ENCODE data around the gene KIAA0232. TPM values are rescaled to one million over a fixed set of nuclear protein-coding genes. Genes with fewer than 3 reads are reported as not detected.
A peak's percentile ranks its signal among the peaks of the same experiment; 100 is the strongest.
"Not testable (repeated sequence)": the region's sequence is repeated elsewhere in the genome, so short reads cannot be mapped to it uniquely, and the experiment has no call there.

KIAA0232 gene
- total RNA-seq, 1 experiment from 2014 or later: 9.0 TPM

- DNase-seq (ENCODE audit: low read depth): no peak
These were observed 99.4 kb downstream of the KIAA0232 start for GRCh38 chr4:6881908-6882307.

GRCh38 chr4:6884341-6884870 lies 101.9 kb downstream of the KIAA0232 start:
- DNase-seq (ENCODE audit: low read depth): no peak

GRCh38 chr4:6885953-6886557 lies 103.5 kb downstream of the KIAA0232 start:
- peak; percentile 28 for DNase-seq (ENCODE audit: low read depth)

GRCh38 chr4:6886886-6887285 lies 104.4 kb downstream of the KIAA0232 start:
- DNase-seq (ENCODE audit: low read depth): no peak

GRCh38 chr4:6887591-6888371 lies 105.3 kb downstream of the KIAA0232 start:
- DNase-seq (ENCODE audit: low read depth): no peak

GRCh38 chr4:6888506-6889071 lies 106.1 kb downstream of the KIAA0232 start:
- DNase-seq (ENCODE audit: low read depth): no peak

GRCh38 chr4:6889101-6889735 lies 106.7 kb downstream of the KIAA0232 start:
- no peak for DNase-seq (ENCODE audit: low read depth)

- no peak for DNase-seq (ENCODE audit: low read depth)
These were observed 107.3 kb downstream of the KIAA0232 start for GRCh38 chr4:6889736-6890324.

GRCh38 chr4:6890358-6890757 lies 107.8 kb downstream of the KIAA0232 start:
- no peak for DNase-seq (ENCODE audit: low read depth)

- DNase-seq (ENCODE audit: low read depth): not testable (repeated sequence)
These were observed 108.4 kb downstream of the KIAA0232 start for GRCh38 chr4:6890971-6891370.

GRCh38 chr4:6891436-6892170 lies 109.1 kb downstream of the KIAA0232 start:
- no peak for DNase-seq (ENCODE audit: low read depth)

GRCh38 chr4:6892190-6892908 lies 109.8 kb downstream of the KIAA0232 start:
- DNase-seq (ENCODE audit: low read depth): peak; percentile 53

GRCh38 chr4:6892909-6893202 lies 110.3 kb downstream of the KIAA0232 start:
- no peak for DNase-seq (ENCODE audit: low read depth)

- DNase-seq (ENCODE audit: low read depth): no peak
These were observed 111.0 kb downstream of the KIAA0232 start for GRCh38 chr4:6893449-6894085.

- DNase-seq (ENCODE audit: low read depth): no peak
These were observed 111.6 kb downstream of the KIAA0232 start for GRCh38 chr4:6894086-6894478.

- DNase-seq (ENCODE audit: low read depth): no peak
These were observed 112.3 kb downstream of the KIAA0232 start for GRCh38 chr4:6894528-6895498.

GRCh38 chr4:6896035-6896434 lies 113.5 kb downstream of the KIAA0232 start:
- DNase-seq (ENCODE audit: low read depth): no peak

GRCh38 chr4:6898763-6899162 lies 116.2 kb downstream of the KIAA0232 start:
- DNase-seq (ENCODE audit: low read depth): no peak

- no peak for DNase-seq (ENCODE audit: low read depth)
These were observed 117.8 kb downstream of the KIAA0232 start for GRCh38 chr4:6900181-6900812.

Data from Daoy (cell line).